LNCaP clone FGC (cell line): ENCODE measurements around the gene PPP1R14B.

Experiments used
- DNase-seq: peaks from one replicate; pipeline ENCODE4 v3.0.0-alpha.2; 2011; ENCODE audit warnings: low read depth
- H3K4me3 ChIP-seq: 2 replicates; pipeline ENCODE4 v1.5.1; 2011; ENCODE audit warnings: mild to moderate bottlenecking, low read depth, low read length, control low read depth
- TF ChIP-seq, protein P1 (sequence below): IDR thresholded peaks from 2 replicates; pipeline ENCODE4 v1.5.1; 2012; ENCODE audit warnings: mild to moderate bottlenecking; ENCODE audit not compliant: control insufficient read depth, insufficient read depth; ENCODE audit errors: extremely low read depth

Gene PPP1R14B

DNA sequence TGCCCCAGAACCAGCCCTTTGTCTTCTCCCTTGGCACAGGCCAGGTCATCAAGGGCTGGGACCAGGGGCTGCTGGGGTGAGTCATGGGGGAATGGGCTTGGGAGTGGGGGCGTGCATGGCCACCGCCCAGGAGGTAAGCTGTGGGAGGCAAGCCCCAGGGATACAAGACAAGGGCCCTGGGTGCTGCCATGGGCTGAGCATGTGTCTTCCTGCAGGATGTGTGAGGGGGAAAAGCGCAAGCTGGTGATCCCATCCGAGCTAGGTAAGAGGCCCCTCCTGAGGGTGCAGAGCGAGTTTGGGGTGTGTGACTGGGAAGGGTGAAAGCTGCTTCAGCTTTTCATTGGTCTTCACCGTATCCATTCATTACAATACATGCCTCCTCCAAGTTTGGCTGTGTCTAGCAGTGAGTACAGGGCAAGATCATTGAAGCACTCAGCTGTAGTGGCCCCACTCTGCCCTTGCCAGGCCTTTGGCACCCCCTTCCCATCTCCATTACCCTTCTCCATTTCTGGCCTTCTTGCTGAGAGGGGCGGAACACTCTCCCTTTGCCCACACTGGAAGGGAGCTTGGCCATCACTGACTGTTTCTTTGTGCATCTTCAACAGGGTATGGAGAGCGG is 3.4 kb downstream of the PPP1R14B start:
- TF ChIP-seq, protein P1, sequence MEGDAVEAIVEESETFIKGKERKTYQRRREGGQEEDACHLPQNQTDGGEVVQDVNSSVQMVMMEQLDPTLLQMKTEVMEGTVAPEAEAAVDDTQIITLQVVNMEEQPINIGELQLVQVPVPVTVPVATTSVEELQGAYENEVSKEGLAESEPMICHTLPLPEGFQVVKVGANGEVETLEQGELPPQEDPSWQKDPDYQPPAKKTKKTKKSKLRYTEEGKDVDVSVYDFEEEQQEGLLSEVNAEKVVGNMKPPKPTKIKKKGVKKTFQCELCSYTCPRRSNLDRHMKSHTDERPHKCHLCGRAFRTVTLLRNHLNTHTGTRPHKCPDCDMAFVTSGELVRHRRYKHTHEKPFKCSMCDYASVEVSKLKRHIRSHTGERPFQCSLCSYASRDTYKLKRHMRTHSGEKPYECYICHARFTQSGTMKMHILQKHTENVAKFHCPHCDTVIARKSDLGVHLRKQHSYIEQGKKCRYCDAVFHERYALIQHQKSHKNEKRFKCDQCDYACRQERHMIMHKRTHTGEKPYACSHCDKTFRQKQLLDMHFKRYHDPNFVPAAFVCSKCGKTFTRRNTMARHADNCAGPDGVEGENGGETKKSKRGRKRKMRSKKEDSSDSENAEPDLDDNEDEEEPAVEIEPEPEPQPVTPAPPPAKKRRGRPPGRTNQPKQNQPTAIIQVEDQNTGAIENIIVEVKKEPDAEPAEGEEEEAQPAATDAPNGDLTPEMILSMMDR = no peak
- DNase-seq = no peak
- no peak overlapping the region for H3K4me3 ChIP-seq

DNA sequence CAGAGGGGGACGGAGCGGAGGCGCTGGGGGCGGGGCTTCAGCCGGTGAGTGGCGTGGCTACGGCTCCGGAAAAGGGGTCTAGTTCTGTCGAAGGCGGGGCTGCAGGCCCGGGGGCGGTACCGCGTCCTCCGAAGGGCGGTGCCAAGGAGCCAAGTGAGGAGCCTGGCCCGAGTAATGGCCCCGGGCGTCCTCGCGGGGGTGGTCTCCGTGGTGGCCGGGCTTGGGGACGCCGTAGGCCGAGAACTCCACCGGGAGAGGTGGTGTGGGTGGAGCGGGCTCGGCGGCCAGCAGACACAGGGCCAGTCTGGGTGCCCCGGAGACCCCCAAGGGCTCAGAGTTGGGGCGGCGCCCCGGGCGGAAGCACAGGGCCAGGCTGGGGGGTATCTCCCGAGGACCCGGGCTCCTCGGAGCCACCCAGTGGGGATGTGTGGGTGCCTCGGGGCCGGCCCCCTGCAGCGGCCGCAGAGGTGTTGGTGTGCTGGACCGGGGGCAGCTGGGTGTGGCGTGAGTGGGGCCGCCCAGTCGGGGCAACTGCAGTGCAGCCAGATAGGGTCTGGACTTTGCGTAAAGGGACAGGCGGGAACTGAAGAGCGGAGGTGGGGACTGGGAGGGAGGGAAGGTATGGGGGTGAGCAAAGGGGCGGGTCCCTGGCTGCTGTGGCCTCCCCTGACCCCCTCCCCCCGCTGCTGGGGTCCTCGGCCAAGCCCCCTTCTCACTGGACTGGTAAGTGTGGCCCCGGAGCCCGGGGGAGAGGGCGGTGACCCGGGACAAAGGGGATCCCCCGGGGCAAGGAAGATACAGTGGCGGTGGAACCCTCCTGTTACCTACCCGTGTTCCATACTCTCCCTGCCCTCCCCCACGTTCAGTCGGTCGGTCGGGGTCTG is 5.0 kb downstream of the PPP1R14B start:
- DNase-seq = no peak
- H3K4me3 ChIP-seq = peak overlapping the region; percentile 96
- TF ChIP-seq, protein P1 = no peak

DNA sequence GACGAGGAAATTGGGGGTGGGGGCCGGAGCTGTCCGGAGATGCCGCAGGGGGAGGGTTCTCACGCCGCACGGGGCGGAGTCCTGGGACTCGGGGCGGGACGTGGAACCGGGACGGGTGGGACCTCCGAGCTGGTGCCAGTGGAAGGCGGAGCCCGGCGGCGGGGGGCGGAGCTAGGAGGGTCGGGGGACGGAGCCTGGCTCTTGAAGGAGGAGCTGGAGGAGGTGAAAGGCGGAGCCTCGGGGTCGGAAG is 5.6 kb downstream of the PPP1R14B start:
- peak; percentile 95 for DNase-seq
- TF ChIP-seq, protein P1 = no peak

DNA sequence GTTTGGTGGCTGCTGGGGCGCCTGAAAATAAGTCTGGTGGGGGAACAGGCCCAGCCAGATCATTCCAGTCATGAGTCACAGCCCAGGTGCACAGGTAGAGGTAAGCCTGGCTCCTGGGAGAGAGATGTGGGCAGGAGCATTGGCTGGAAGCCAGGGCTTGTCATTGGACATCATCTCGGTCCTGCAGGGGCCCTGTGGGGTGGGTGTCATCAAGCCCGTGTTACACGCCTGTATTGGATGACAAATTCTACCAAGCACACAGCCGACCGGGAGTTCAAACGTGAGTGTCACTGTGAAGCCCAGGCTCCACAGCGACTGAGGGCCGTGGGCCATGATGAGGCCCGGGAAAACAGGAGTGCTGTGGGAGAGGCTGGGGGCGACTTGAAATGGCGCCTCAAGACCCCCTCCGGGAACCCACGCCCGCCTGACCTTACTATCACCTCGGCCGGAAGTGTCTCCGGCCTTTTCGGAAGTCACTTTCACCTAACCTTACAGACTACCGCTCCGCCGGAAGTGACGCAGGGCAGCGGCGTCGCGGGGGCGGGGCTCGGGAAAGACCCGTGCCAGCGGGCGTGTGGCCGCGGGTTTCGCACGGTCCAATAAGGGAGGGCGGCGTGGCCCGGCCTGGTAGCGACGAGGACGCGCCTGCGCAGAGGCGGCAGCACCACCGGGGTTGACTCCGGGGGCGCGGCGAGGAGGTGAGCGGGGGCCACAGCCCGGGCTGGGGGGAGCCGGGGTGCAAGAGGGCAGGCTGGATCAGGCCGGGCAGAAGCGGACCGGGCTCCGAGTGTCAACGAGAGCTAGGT is 6.1 kb downstream of the PPP1R14B start, which contains the start of gene FKBP2:
TSS of gene FKBP2 (plus strand) at position 661 of the 806 bp plus-strand sequence. CDS start 1,293 bp downstream, outside the sequence.
- peak; percentile 86 for DNase-seq
- peak within 1 kb of the TSS; percentile 96 for H3K4me3 ChIP-seq

More for the DNA sequence above, 5.6 kb downstream of the PPP1R14B start:
- peak overlapping the region; percentile 96 for H3K4me3 ChIP-seq

DNA sequence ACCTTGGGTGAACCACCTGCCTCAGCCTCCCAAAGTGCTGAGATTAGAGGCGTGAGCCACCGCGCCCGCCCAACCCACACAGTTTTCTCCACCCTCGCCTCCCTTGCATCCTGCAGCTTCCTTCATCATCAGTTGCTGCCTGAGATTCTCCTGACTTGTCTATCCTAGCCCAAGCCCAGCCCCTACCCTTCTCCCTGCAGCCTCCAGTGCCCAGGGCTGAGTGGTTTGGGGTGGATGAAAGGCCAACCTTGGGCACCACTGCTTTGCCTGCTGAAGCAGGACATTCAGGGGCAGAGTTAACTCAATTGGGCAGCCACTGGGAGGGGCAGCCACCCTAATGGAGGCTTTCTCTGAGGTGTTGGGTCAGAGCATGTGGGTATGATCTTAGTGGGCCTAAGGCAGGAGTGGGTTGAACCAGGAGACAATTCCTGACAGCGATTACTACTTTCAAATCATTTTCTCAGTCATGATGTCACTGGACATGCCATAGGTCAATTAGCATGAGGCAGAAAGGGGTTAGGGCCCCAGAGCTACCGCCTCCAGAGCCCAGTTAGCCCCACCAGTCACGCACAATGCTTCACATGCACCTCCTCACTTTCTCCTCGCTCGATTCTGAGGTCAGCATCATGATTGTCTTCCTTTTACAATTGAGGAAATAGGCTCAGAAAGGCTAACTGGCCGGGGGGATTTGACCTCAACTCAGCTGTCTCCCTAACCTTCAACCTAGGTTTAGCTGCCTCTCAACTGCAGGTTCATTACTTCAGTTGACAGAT is 6.9 kb downstream of the PPP1R14B start:
- TF ChIP-seq, protein P1 = no peak
- peak overlapping the region; percentile 96 for H3K4me3 ChIP-seq
- no peak for DNase-seq

More for the DNA sequence above, 6.1 kb downstream of the PPP1R14B start, which contains the start of gene FKBP2:
- TF ChIP-seq, protein P1 = no peak

DNA sequence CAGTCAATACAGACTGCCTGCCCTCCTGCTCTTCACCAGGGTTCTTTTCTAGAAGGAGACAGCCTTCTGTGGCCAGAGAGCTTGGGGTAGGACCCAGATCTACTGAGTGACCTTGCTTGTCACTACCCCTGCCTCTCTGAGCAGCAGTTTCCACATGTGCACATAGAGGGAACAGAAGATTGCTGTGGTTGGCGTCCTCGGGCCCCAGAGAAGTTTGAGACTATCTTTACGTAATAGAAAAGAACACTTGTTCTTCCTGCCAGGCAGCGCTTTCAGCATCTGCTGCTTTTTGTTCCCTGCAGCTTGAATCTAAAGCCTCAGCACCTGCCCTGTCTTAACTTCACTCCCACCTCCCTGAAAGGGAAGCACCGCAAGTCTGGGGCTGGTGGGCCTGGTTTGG is 7.7 kb downstream of the PPP1R14B start:
- no peak overlapping the region for H3K4me3 ChIP-seq
- no peak for DNase-seq
- TF ChIP-seq, protein P1 = no peak
